SK-N-SH treated with all-trans-retinoic acid at 6 μM for 48 hours (cell line): ENCODE measurements around the gene RREB1.

Experiments used
- CREB5 ChIP-seq: fragments of 250-450 bp; sonication (Bioruptor Pico); IDR thresholded peaks from 2 replicates; pipeline ENCODE4 v1.5.1; 2020; ENCODE audit warnings: low read depth, mild to moderate bottlenecking, moderate library complexity
- GLIS3 ChIP-seq: fragments of 250-450 bp; sonication (Bioruptor Pico); IDR thresholded peaks from 2 replicates; pipeline ENCODE4 v1.5.0; 2020; ENCODE audit warnings: mild to moderate bottlenecking, moderate library complexity
- PATZ1 ChIP-seq: fragments of 250-450 bp; sonication (Bioruptor Pico); IDR thresholded peaks from 2 replicates; pipeline ENCODE4 v1.8.0; 2020; ENCODE audit warnings: mild to moderate bottlenecking, moderate library complexity, borderline replicate concordance
- RARB ChIP-seq: fragments of 250-450 bp; sonication (Bioruptor Pico); IDR thresholded peaks from 2 replicates; pipeline ENCODE4 v1.8.0; 2021; ENCODE audit warnings: mild to moderate bottlenecking, moderate library complexity
- TCF4 ChIP-seq: fragments of 250-450 bp; sonication (Bioruptor Pico); IDR thresholded peaks from 2 replicates; pipeline ENCODE4 v1.8.0; 2021; ENCODE audit warnings: mild to moderate bottlenecking, moderate library complexity, borderline replicate concordance
- TSHZ2 ChIP-seq: fragments of 250-450 bp; sonication (Bioruptor Pico); IDR thresholded peaks from 2 replicates; pipeline ENCODE4 v1.5.0; 2020; ENCODE audit warnings: mild to moderate bottlenecking, moderate library complexity
- ZC3H10 ChIP-seq: fragments of 250-450 bp; sonication (Bioruptor Pico); IDR thresholded peaks from 2 replicates; pipeline ENCODE4 v1.5.1; 2021; ENCODE audit warnings: mild to moderate bottlenecking, moderate library complexity
- ZFP30 ChIP-seq: fragments of 450-650 bp; formaldehyde crosslinking; IDR thresholded peaks from 2 replicates; pipeline ENCODE4 v1.5.0; 2022; ENCODE audit warnings: mild to moderate bottlenecking, moderate library complexity
- ZNF8 ChIP-seq: fragments of 450-650 bp; formaldehyde crosslinking; IDR thresholded peaks from 2 replicates; pipeline ENCODE4 v1.5.0; 2020; ENCODE audit warnings: mild to moderate bottlenecking, moderate library complexity

- TF ChIP-seq ZFP30 (CRISPR knock-in tag): no peak
- TF ChIP-seq TCF4 (CRISPR knock-in tag): no peak
- TF ChIP-seq GLIS3 (CRISPR knock-in tag): no peak
- TF ChIP-seq PATZ1 (CRISPR knock-in tag): no peak
- TF ChIP-seq CREB5 (CRISPR knock-in tag): no peak
- TF ChIP-seq RARB (CRISPR knock-in tag): no peak
- TF ChIP-seq TSHZ2 (CRISPR knock-in tag): no peak
- TF ChIP-seq ZC3H10 (CRISPR knock-in tag): no peak
- TF ChIP-seq ZNF8: no peak
Measured at GRCh38 chr6:7240351-7240750, 132.6 kb downstream of the RREB1 start.
